CD14-positive monocyte (primary cell): ENCODE results near the gene LPIN2. TPM values are rescaled to one million over a fixed set of nuclear protein-coding genes. Genes with fewer than 3 reads are reported as not detected.

ENCODE experiments used
- DNase-seq, 3 donors: peaks; one replicate each; pipeline ENCODE4 v3.0.0-alpha.2; 2011 to 2022
- H2AFZ ChIP-seq: 2 replicates; pipeline ENCODE4 v1.6.0; 2012; ENCODE audit warnings: mild to moderate bottlenecking, low read depth, low read length, inconsistent platforms; ENCODE audit not compliant: insufficient read depth, poor library complexity, severe bottlenecking
- H3K27ac ChIP-seq, 2 donors: 1 replicate in 1 of 2; 2 replicates in 1 of 2; pipeline ENCODE4 v1.5.1; 2012 to 2013; ENCODE audit warnings: low read length in 2 of 2, control low read depth in 1 of 2, inconsistent platforms in 1 of 2, low read depth in 1 of 2, mild to moderate bottlenecking in 1 of 2
- H3K27me3 ChIP-seq, 2 donors: one replicate each; pipeline versions ENCODE4 v1.6.0 to v1.6.1; 2011 to 2013; ENCODE audit warnings: low read length in 2 of 2; ENCODE audit not compliant: control insufficient read depth in 2 of 2, insufficient read depth in 2 of 2
- H3K36me3 ChIP-seq, 2 donors: replicated peaks in 1 of 2; 1 replicate in 1 of 2; 2 replicates in 1 of 2; pipeline versions ENCODE4 v1.5.1 to v1.6.1; 2012 to 2013; ENCODE audit warnings: low read length in 2 of 2, control low read depth in 1 of 2, inconsistent platforms in 1 of 2, mild to moderate bottlenecking in 1 of 2; ENCODE audit not compliant: insufficient read depth in 2 of 2, control insufficient read depth in 1 of 2
- H3K4me1 ChIP-seq, 2 donors: 1 replicate in 1 of 2; 2 replicates in 1 of 2; pipeline versions ENCODE4 v1.5.1 to v1.6.1; 2012 to 2013; ENCODE audit warnings: low read length in 2 of 2, control low read depth in 1 of 2, inconsistent platforms in 1 of 2, mild to moderate bottlenecking in 1 of 2, moderate library complexity in 1 of 2; ENCODE audit not compliant: insufficient read depth in 2 of 2, control insufficient read depth in 1 of 2
- H3K4me2 ChIP-seq: replicated peaks from 2 replicates; pipeline ENCODE3; 2012; ENCODE audit warnings: low read length, moderate library complexity, mild to moderate bottlenecking; ENCODE audit not compliant: poor library complexity, severe bottlenecking; ENCODE audit errors: extremely low read depth
- H3K4me3 ChIP-seq, 3 experiments: fragments of 200-600 bp in 1 of 3; sonication (generic) in 1 of 3; replicated peaks in 1 of 3; 1 replicate in 2 of 3; 2 replicates in 1 of 3; pipeline ENCODE4 v1.5.1; 2011 to 2013; ENCODE audit warnings: low read length in 3 of 3, mild to moderate bottlenecking in 3 of 3, control low read depth in 2 of 3, low read depth in 2 of 3, inconsistent platforms in 1 of 3, moderate library complexity in 1 of 3
- H3K79me2 ChIP-seq: 2 replicates; pipeline ENCODE4 v1.6.0; 2012; ENCODE audit warnings: mild to moderate bottlenecking, control low read depth, inconsistent platforms, low read length, moderate library complexity; ENCODE audit not compliant: insufficient read depth
- H3K9ac ChIP-seq: 2 replicates; pipeline ENCODE4 v1.6.0; 2017; ENCODE audit warnings: low read length, mild to moderate bottlenecking; ENCODE audit not compliant: insufficient read depth, poor library complexity, severe bottlenecking
- H3K9me3 ChIP-seq, 2 donors: replicated peaks in 1 of 2; 1 replicate in 1 of 2; 2 replicates in 1 of 2; pipeline versions ENCODE4 v1.5.1 to v1.6.1; 2012 to 2013; ENCODE audit warnings: low read length in 2 of 2, control low read depth in 1 of 2; ENCODE audit not compliant: control insufficient read depth in 1 of 2, insufficient read depth in 1 of 2
- H4K20me1 ChIP-seq: 2 replicates; pipeline ENCODE4 v1.6.0; 2012; ENCODE audit warnings: mild to moderate bottlenecking, low read length, control low read depth, moderate library complexity; ENCODE audit not compliant: insufficient read depth
- H3K27ac Mint-ChIP-seq, 7 donors: one replicate each; pipeline ENCODE4 v1.8.0; 2020; ENCODE audit warnings: mild to moderate bottlenecking in 7 of 7, mixed read lengths in 7 of 7, moderate library complexity in 6 of 7, inconsistent platforms in 2 of 7
- H3K27me3 Mint-ChIP-seq, 3 donors: one replicate each; pipeline ENCODE4 v1.8.0; 2021 to 2022; ENCODE audit warnings: low read depth in 3 of 3, mild to moderate bottlenecking in 3 of 3, mixed read lengths in 3 of 3, moderate library complexity in 3 of 3, inconsistent platforms in 1 of 3
- H3K36me3 Mint-ChIP-seq, 2 donors: one replicate each; pipeline ENCODE4 v1.8.0; 2020; ENCODE audit warnings: mixed read lengths in 2 of 2, inconsistent platforms in 1 of 2, mild to moderate bottlenecking in 1 of 2
- H3K4me1 Mint-ChIP-seq: one replicate; pipeline ENCODE4 v1.8.0; 2020; ENCODE audit warnings: mild to moderate bottlenecking, mixed read lengths
- H3K4me3 Mint-ChIP-seq, 2 donors: one replicate each; pipeline ENCODE4 v1.8.0; 2020; ENCODE audit warnings: mild to moderate bottlenecking in 2 of 2, mixed read lengths in 2 of 2, moderate library complexity in 1 of 2
- H3K9me3 Mint-ChIP-seq, 7 donors: one replicate each; pipeline ENCODE4 v1.8.0; 2020 to 2022; ENCODE audit warnings: mixed read lengths in 7 of 7, mild to moderate bottlenecking in 6 of 7, moderate library complexity in 6 of 7, inconsistent platforms in 2 of 7
- CTCF ChIP-seq: fragments of 200-600 bp; IDR thresholded peaks from one replicate; pipeline ENCODE4 v1.8.0; 2022; ENCODE audit warnings: antibody characterized with exemption, mild to moderate bottlenecking
- WGBS: methylation state at CpG from one replicate; pipeline ENCODE4 v1.1.5; 2013; ENCODE audit warnings: missing lambda C conversion rate; ENCODE audit not compliant: insufficient coverage; 5-methylcytosine and 5-hydroxymethylcytosine counted together
- intact Hi-C, 2 donors: fragments of 100-400 bp; cut with micrococcal nuclease; formaldehyde crosslinking; loops; one replicate each; pipeline versions ENCODE4 v1.15.0 to v1.15.1; 2023
- polyA plus RNA-seq, 3 donors: library from polyadenylated mRNA; depleted of rRNA in 1 of 3; unstranded in 2 of 3; stranded (reverse) in 1 of 3; fragments of 300-500 nt in 2 of 3; fragments of >200 nt in 1 of 3; fragmentation: Illumina TruSeq in 2 of 3; gene quantifications; 1 replicate in 2 of 3; 2 replicates in 1 of 3; pipeline ENCODE4 v1.2.3, GENCODE V29; 2012 to 2021

The LPIN2 gene
- polyA plus RNA-seq, 3 donors: 9.3 to 16.3 (median 10.3) TPM

- WGBS: 0% methylated on average over 1 of the region's 4 CpGs
- DNase-seq: no peak
- Mint-ChIP-seq H3K4me3 (no peak overlapping the region), H3K4me1 (peaks cover 43% of the 10 kb centered on the region), H3K27ac (peak overlapping the region in 2 of 7 donors; percentile 40 to 68), H3K9me3 (peaks cover 0 to 2% (median 0%) of the 10 kb centered on the region in 7 donors), H3K36me3 (peaks cover 11 to 21% of the 10 kb centered on the region in 2 donors), H3K27me3 (no peaks in the 10 kb centered on the region)
- H3K79me2 ChIP-seq: peaks cover 65% of the 10 kb centered on the region
- H3K27ac ChIP-seq: no peak overlapping the region
- intact Hi-C loops: loop anchor here in 1 of 2 donors (10.0 kb wide), 2 partner anchors 247 to 447 kb away; partner anchors contain the start of gene MYL12A
- H2AFZ ChIP-seq: no peak overlapping the region
- peaks cover 18 to 26% of the 10 kb centered on the region in 2 donors for H3K4me1 ChIP-seq
- no peaks in the 10 kb centered on the region for H3K9me3 ChIP-seq
- peaks cover 41% of the 10 kb centered on the region for H4K20me1 ChIP-seq
- no peaks in the 10 kb centered on the region for H3K27me3 ChIP-seq
- TF ChIP-seq CTCF: no peak
- peaks cover under 1 to 5% of the 10 kb centered on the region in 2 donors for H3K36me3 ChIP-seq
- H3K9ac ChIP-seq: no peak overlapping the region
- no peak overlapping the region for H3K4me2 ChIP-seq
- no peak overlapping the region for H3K4me3 ChIP-seq
Observed at GRCh38 chr18:2997846-2998564, 14.9 kb downstream of the LPIN2 start.

GRCh38 chr18:2997429-2997828, 15.5 kb downstream of the LPIN2 start:
- Mint-ChIP-seq H3K36me3 (peaks cover 8 to 18% of the 10 kb centered on the region in 2 donors), H3K27me3 (no peaks in the 10 kb centered on the region), H3K4me1 (peaks cover 45% of the 10 kb centered on the region), H3K27ac (peak overlapping the region in 2 of 7 donors; percentile 21 to 40), H3K4me3 (no peak overlapping the region), H3K9me3 (peaks cover 0 to 2% (median 0%) of the 10 kb centered on the region in 7 donors)
- intact Hi-C loops: loop anchor here in 1 of 2 donors (10.0 kb wide), 2 partner anchors 247 to 447 kb away; partner anchors contain the start of gene MYL12A
- H3K4me3 ChIP-seq: no peak overlapping the region
- H2AFZ ChIP-seq: no peak overlapping the region
- H3K9me3 ChIP-seq: no peaks in the 10 kb centered on the region
- peaks cover 69% of the 10 kb centered on the region for H3K79me2 ChIP-seq
- no peak for DNase-seq
- no peak for TF ChIP-seq CTCF
- H3K36me3 ChIP-seq: peaks cover 0 to 5% of the 10 kb centered on the region in 2 donors
- H3K4me2 ChIP-seq: no peak overlapping the region
- H3K27ac ChIP-seq: no peak overlapping the region
- peaks cover 18 to 26% of the 10 kb centered on the region in 2 donors for H3K4me1 ChIP-seq
- no peaks in the 10 kb centered on the region for H3K27me3 ChIP-seq
- H3K9ac ChIP-seq: no peak overlapping the region
- peaks cover 38% of the 10 kb centered on the region for H4K20me1 ChIP-seq
